GM12872 (cell line): ENCODE measurements around the gene TBCC.

ENCODE experiments used
- CTCF ChIP-seq: IDR thresholded peaks from 3 replicates; pipeline ENCODE4 v1.5.1; 2011; ENCODE audit warnings: low read depth, mild to moderate bottlenecking, low read length, moderate library complexity; ENCODE audit not compliant: insufficient read depth

The TBCC gene

GRCh38 chr6:42786525-42786985, 40.7 kb upstream of the TBCC start:
- TF ChIP-seq CTCF: no peak

GRCh38 chr6:42784717-42785498, 39.0 kb upstream of the TBCC start:
- no peak for TF ChIP-seq CTCF

- TF ChIP-seq CTCF: no peak
Observed at GRCh38 chr6:42783876-42784642, 38.2 kb upstream of the TBCC start.

- TF ChIP-seq CTCF: no peak
Observed at GRCh38 chr6:42783177-42783875, 37.4 kb upstream of the TBCC start.

- TF ChIP-seq CTCF: no peak
Observed at GRCh38 chr6:42782689-42783176, 36.8 kb upstream of the TBCC start.

GRCh38 chr6:42781796-42782688, 36.1 kb upstream of the TBCC start, which contains the start of gene BICRAL:
BICRAL (plus strand) TSS chr6:42782052; CDS start chr6:42822023, 39,971 bp downstream.
- no peak for TF ChIP-seq CTCF

GRCh38 chr6:42781546-42781795, 35.6 kb upstream of the TBCC start:
- no peak for TF ChIP-seq CTCF
